GM18870 (cell line): ENCODE measurements around the gene TECR.
"Not testable (repeated sequence)": the region's sequence is repeated elsewhere in the genome, so short reads cannot be mapped to it uniquely, and the experiment has no call there.

ENCODE experiments used
- ATAC-seq: cut with Tn5 transposase; IDR thresholded peaks from one replicate; pipeline ENCODE4 v1.9.1; 2021; ENCODE audit warnings: moderate library complexity; ENCODE audit not compliant: unreplicated experiment

Gene TECR

GRCh38 chr19:14533450-14533849, 4.1 kb downstream of the TECR start:
- no peak for ATAC-seq

- ATAC-seq: no peak
Observed at GRCh38 chr19:14536926-14537692, 7.7 kb downstream of the TECR start.

- no peak for ATAC-seq
Observed at GRCh38 chr19:14540741-14541525, 11.5 kb downstream of the TECR start.

DNA sequence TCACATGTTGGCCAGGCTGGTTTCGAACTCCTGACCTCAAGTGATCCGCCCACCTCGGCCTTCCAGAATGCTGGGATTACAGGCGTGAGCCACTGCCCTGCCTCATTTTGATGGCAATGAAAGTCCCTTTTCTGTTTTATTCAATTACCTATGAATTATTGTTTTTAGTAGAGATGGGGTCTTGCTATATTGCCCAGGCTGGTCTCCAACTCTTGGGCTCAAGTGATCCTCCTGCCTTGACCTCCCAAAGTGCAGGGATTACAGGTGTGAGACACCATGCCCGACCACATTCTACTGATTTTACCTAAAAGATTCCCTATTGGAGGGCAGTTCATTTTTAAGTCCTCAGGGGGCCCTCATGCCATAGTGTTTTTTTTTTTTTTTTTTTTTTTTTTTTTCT, 12.6 kb downstream of the TECR start:
- ATAC-seq: not testable (repeated sequence)

- ATAC-seq: no peak
Observed at GRCh38 chr19:14542711-14543328, 13.4 kb downstream of the TECR start.

DNA sequence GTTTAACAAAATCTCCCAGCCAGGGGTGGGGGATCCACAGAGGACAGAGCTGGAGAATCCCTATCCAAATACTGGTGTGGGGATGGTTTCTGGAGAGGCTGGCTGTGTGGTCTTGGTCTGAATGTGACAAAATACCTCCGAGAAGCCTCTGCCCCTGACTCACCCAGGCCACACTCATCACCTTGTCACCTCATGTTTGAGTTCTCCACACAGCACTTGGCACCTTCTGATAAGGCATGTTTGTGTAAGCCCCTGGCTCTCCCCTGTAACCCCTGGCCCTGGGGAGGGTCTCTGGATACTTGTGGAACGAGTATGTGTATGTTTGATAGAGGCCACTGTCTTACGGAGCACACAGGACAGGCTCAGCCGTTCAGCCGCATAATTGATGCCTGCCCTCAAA, 14.7 kb downstream of the TECR start:
- ATAC-seq: no peak

GRCh38 chr19:14544977-14545715, 15.8 kb downstream of the TECR start:
- ATAC-seq: no peak

GRCh38 chr19:14545716-14546082, 16.3 kb downstream of the TECR start:
- ATAC-seq: no peak

- ATAC-seq: no peak
Observed at GRCh38 chr19:14550201-14550754, 20.9 kb downstream of the TECR start.

DNA sequence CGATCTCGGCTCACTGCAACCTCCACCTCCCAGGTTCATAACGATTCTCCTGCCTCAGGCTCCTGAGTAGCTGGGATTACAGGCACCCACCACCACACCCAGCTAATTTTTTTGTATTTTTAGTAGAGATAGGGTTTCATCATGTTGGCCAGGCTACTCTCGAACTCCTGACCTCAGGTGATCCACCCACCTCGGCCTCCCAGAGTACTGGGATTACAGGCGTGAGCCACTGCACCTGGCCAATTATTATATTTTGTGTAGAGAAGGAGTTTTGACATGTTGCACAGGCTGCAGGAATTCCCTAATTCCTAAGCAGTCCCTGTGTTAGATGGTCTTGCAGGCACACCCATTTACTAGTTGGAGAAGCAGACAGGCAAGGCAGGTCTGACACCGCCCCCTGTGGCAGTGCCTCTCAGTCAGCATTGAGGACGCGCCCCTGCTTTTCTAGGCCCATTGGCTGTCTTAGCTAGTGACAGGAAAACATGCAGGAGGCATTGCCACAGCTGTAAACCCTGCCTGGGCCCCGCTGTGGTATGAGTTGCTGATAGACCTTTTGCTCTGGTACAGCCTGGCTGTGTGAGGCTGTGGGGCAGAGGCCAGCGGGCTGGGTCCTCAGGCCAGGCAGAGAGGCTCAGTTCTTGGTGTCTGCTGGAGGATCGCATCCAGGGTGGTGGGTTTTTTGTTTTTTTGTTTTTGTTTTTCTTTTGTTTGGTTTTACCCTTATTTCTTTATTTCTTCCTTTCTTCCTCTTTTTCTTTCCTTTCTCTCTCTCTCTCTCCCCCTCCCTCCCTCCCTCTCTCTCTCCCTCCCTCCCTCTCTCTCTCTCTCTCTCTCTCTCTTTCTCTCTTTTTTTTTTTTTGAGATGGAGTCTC, 22.0 kb downstream of the TECR start:
- not testable (repeated sequence) for ATAC-seq

- ATAC-seq: not testable (repeated sequence)
Observed at GRCh38 chr19:14552006-14552360, 22.6 kb downstream of the TECR start.

DNA sequence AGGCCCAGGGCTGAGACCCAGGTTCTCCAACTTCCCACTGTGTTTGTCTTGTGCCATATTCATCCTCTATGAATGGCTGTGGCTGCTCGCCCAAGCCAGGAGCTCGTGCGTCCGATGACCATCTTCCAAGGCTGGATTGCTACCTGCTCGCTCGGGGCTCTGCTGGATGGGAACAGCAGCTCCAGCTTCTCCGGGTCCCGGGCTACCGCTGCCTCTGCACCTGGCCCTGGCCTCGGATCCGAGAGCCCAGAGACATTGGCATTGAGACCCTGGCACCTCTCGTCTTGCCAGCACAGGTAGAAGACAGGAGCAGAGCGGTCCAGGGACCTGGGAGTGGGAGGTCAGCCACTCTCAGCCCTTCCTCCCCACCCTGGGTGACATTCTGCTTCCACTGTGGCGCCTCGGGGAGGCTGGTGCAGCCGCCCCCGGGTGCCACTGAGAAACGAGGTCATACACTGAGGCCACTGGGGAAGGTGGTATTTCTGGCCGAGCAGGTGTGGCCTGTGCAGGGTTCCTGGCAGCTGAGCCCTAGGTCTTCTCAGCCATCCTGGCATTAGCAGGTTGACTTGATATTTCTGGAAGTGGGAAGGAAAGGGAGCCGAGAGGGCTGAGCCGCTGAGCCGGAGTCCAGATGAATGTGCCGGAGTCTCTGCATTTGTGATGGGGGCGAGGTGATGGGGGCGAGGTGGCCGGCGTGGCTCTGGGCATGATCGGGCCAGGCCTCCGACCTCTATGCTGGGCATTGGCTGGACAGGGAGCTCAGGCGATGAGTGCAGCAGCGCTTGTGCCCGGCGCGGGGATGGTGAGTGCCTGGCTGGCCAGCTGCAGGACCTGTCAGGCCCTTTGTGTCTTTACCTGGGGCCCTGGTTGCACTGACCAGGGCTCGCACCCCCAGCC, 23.9 kb downstream of the TECR start:
- no peak for ATAC-seq

DNA sequence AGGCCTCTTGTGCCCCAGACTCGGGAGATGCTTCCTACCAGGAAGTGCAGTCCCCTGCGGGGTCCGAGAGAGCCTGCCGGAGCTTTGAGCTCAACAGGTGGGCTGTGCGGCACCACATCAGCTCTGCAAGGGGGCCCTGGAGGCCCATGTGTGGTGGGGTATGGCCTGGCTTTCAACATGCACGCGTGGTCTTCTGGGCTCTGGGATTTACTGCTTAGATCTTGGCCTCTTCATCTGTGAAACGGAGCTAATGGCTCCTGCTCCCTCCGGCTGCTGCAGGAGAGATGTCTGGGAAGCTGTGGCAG, 24.5 kb downstream of the TECR start:
- no peak for ATAC-seq

- ATAC-seq: no peak
Observed at GRCh38 chr19:14554382-14554812, 25.0 kb downstream of the TECR start.

- no peak for ATAC-seq
Observed at GRCh38 chr19:14555918-14556661, 26.7 kb downstream of the TECR start.

DNA sequence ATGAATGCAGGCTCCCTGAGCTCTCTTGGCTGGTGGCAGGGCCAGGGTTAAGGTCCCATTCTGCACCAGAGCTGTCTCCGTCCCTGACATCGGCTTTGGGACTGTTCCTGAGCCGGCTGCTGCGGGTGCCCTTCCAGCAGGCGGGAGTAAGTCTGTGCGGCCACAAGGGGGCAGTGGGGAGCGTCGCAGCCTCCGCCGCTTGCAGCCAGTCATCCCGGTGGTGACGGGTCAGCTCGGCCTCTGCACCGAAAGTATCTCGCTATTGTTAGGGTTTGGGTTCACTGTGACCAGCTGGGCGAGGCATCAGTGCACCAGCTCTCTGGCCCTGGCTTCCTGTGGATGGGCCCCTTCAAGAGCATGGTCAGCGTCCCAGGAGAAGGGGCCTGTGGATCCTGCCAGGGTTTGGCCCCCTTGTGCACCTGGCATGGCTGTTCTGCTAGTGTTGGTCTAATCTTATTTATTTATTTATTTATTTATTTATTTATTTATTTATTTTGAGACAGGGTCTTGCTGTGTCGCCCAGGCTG, 27.3 kb downstream of the TECR start:
- ATAC-seq: no peak

GRCh38 chr19:14558370-14559066, 29.1 kb downstream of the TECR start:
- ATAC-seq: no peak
